Fibroblast of villous mesenchyme (primary cell): ENCODE data around the gene TANK. TPM values are rescaled to one million over a fixed set of nuclear protein-coding genes. Genes with fewer than 3 reads are reported as not detected.

Experiments
- DNase-seq: peaks from one replicate; pipeline ENCODE4 v3.0.0-alpha.2; 2010; ENCODE audit warnings: low read depth
- H3K4me3 ChIP-seq: 2 replicates; pipeline ENCODE4 v1.5.1; 2011; ENCODE audit warnings: low read depth, mild to moderate bottlenecking, low read length
- total RNA-seq: library from RNA; depleted of rRNA; stranded (reverse); fragments of >200 nt; gene quantifications from 2 replicates; pipeline ENCODE4 v1.2.3, GENCODE V29; 2012
- TF ChIP-seq, protein P1 (sequence below): IDR thresholded peaks from 2 replicates; pipeline ENCODE4 v1.5.1; 2012; ENCODE audit warnings: low read depth, mild to moderate bottlenecking, low read length; ENCODE audit not compliant: insufficient read depth

TANK gene
- total RNA-seq, 1 donor = 100 TPM

DNA sequence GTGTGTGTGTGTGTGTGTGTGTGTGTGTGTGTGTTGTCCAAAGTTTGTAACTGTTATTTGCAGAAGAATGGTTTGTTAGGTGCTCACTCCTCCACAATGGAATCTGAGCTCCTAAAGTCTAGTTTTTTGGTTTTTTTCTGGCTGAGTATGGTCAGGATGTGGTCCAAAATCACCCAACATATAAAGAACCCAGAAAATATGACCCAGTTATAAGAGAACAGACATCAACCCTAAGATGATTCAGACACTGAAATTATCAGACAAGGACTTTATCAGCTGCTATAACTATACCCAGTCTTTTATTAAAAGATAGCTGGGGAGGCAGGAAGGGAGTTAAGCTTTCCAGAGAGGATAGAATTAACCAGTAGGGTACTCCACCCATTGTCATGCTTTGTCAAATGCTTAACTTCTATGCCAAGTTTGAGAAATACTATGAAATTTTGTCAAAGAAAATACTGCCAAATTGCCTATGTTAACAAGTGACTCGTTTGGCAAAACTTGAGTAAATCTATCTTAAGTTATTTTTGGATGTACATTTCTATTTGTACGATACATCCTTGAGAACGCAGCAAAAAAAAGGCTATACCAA, 57.5 kb downstream of the TANK start:
- TF ChIP-seq, protein P1, sequence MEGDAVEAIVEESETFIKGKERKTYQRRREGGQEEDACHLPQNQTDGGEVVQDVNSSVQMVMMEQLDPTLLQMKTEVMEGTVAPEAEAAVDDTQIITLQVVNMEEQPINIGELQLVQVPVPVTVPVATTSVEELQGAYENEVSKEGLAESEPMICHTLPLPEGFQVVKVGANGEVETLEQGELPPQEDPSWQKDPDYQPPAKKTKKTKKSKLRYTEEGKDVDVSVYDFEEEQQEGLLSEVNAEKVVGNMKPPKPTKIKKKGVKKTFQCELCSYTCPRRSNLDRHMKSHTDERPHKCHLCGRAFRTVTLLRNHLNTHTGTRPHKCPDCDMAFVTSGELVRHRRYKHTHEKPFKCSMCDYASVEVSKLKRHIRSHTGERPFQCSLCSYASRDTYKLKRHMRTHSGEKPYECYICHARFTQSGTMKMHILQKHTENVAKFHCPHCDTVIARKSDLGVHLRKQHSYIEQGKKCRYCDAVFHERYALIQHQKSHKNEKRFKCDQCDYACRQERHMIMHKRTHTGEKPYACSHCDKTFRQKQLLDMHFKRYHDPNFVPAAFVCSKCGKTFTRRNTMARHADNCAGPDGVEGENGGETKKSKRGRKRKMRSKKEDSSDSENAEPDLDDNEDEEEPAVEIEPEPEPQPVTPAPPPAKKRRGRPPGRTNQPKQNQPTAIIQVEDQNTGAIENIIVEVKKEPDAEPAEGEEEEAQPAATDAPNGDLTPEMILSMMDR = no peak
- DNase-seq = no peak

DNA sequence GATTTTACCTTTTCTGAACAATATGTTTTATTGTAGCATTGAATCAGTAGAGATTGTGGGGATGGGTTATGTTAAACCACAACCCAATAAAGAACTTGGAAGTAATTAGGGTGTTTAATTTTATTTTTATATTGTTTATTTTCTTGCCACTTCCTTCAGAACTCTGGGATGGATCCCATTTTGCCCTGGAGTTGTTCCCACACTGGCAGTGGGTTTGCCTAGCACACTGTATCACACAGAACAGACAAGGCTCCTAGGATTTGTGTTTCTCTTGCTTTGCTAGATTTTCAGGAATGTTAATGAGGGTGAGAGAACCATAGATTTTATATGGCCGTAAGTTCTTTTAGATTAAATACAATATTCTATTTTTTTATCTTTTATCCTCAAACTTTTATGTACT, 59.0 kb downstream of the TANK start:
- TF ChIP-seq, protein P1 = no peak
- DNase-seq = no peak
- no peak overlapping the region for H3K4me3 ChIP-seq

More for the DNA sequence above, 57.5 kb downstream of the TANK start:
- no peak overlapping the region for H3K4me3 ChIP-seq

DNA sequence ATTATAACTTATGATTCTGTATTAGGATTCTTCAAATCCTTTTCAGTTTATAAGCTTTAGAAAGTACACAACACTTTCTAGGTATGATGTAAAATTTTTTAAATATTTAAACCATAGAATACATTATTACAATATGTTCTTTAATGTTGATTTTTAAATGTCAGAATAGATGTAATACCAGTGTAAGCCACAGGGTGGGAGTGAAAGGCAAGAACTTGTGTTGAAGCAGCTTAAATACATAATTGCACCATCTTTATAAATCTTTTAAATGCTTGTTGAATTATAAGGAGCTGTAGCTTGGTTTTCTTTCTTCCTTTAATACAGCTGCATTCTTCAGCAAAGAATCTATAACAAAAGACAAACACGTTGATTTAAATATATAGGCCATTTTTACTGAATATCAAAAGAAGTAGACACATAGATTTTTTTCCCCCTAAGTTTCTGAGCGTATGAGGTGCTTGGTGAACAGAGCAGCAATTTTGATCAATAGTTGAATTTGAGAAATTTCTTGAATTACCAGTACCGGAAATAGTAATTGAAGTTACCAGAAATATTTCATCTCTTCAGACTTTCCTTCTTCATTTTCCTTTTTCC, 63.0 kb downstream of the TANK start:
- TF ChIP-seq, protein P1 = peak; percentile 61
- H3K4me3 ChIP-seq = no peak overlapping the region
- DNase-seq = peak; percentile 62

GRCh38 chr2:161228511-161229240, 68.4 kb downstream of the TANK start:
- TF ChIP-seq, protein P1 = no peak
- no peak for DNase-seq
- no peak overlapping the region for H3K4me3 ChIP-seq

DNA sequence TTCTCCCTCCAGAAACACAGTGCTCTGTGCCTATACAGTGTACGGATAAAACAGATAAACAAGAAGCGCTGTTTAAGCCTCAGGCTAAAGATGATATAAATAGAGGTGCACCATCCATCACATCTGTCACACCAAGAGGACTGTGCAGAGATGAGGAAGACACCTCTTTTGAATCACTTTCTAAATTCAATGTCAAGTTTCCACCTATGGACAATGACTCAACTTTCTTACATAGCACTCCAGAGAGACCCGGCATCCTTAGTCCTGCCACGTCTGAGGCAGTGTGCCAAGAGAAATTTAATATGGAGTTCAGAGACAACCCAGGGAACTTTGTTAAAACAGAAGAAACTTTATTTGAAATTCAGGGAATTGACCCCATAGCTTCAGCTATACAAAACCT, 70.7 kb downstream of the TANK start:
- DNase-seq = no peak
- H3K4me3 ChIP-seq = no peak overlapping the region
- TF ChIP-seq, protein P1 = no peak

- TF ChIP-seq, protein P1 = no peak
- no peak for DNase-seq
- H3K4me3 ChIP-seq = no peak overlapping the region
These were observed 72.3 kb downstream of the TANK start for GRCh38 chr2:161232571-161232970.
